Smooth muscle cell (in vitro differentiated cells): ENCODE measurements around the gene HDLBP. TPM values are rescaled to one million over a fixed set of nuclear protein-coding genes. Genes with fewer than 3 reads are reported as not detected.

Source experiments
- DNase-seq: peaks from one replicate; lab custom pipeline; 2025; ENCODE audit not compliant: unreplicated experiment; lab: John Stamatoyannopoulos, UW
- H2AFZ ChIP-seq: fragments of 200-600 bp; sonication (generic); 2 replicates; pipeline ENCODE4 v1.6.0; 2016; ENCODE audit warnings: antibody characterized with exemption, low read depth, mild to moderate bottlenecking
- H3F3A ChIP-seq: fragments of 200-600 bp; sonication (generic); 2 replicates; pipeline ENCODE4 v1.6.0; 2017; ENCODE audit warnings: antibody characterized with exemption, low read depth
- H3K27ac ChIP-seq: fragments of 200-600 bp; sonication (generic); 2 replicates; pipeline ENCODE4 v1.5.1; 2016; ENCODE audit warnings: low read depth, mild to moderate bottlenecking
- H3K27me3 ChIP-seq: fragments of 200-600 bp; sonication (generic); 2 replicates; pipeline ENCODE4 v1.6.1; 2016; ENCODE audit warnings: low read depth, mild to moderate bottlenecking
- H3K36me3 ChIP-seq: fragments of 200-600 bp; sonication (generic); 2 replicates; pipeline ENCODE4 v1.5.1; 2016; ENCODE audit warnings: low read depth
- H3K4me1 ChIP-seq: fragments of 200-600 bp; sonication (generic); 2 replicates; pipeline ENCODE4 v1.5.1; 2016; ENCODE audit warnings: low read depth
- H3K4me2 ChIP-seq: fragments of 200-600 bp; sonication (generic); 2 replicates; pipeline ENCODE4 v1.6.0; 2016; ENCODE audit warnings: mild to moderate bottlenecking
- H3K4me3 ChIP-seq: fragments of 200-600 bp; sonication (generic); 2 replicates; pipeline ENCODE4 v1.5.1; 2016; ENCODE audit warnings: mild to moderate bottlenecking
- H3K79me2 ChIP-seq: fragments of 200-600 bp; sonication (generic); 2 replicates; pipeline ENCODE4 v1.6.0; 2016; ENCODE audit warnings: low read depth, mild to moderate bottlenecking
- H3K9ac ChIP-seq: fragments of 200-600 bp; sonication (generic); 2 replicates; pipeline ENCODE4 v1.6.0; 2016; ENCODE audit warnings: low read depth
- H3K9me3 ChIP-seq: fragments of 200-600 bp; sonication (generic); replicated peaks from 2 replicates; pipeline ENCODE4 v1.5.1; 2016; ENCODE audit warnings: low read depth
- H4K20me1 ChIP-seq: fragments of 200-600 bp; sonication (generic); 2 replicates; pipeline ENCODE4 v1.6.0; 2016; ENCODE audit warnings: low read depth
- CTCF ChIP-seq: fragments of 200-600 bp; sonication (generic); IDR thresholded peaks from 2 replicates; pipeline ENCODE4 v1.5.1; 2017; ENCODE audit warnings: borderline replicate concordance, mild to moderate bottlenecking, antibody characterized with exemption; ENCODE audit not compliant: insufficient read depth, poor library complexity, severe bottlenecking
- WGBS: methylation state at CpG from one replicate; pipeline ENCODE4 v1.1.7; 2016; ENCODE audit warnings: low lambda C conversion rate; 5-methylcytosine and 5-hydroxymethylcytosine counted together
- polyA plus RNA-seq: library from polyadenylated mRNA; unstranded; fragments of >200 nt; fragmentation: Nextera tagmentation; extraction: Ambion mirVana; gene quantifications from 2 replicates; pipeline ENCODE4 v1.2.1, GENCODE V29; 2016
- total RNA-seq: library from RNA; depleted of rRNA; stranded (reverse); fragments of >200 nt; gene quantifications from 2 replicates; pipeline ENCODE4 v1.2.3, GENCODE V29; 2014

HDLBP gene
- total and polyA plus RNA-seq, 2 experiments from 2014 or later, result 504 to 545 TPM

GRCh38 chr2:241203218-241204009 is 112.1 kb downstream of the HDLBP start:
- no peak for TF ChIP-seq CTCF
- H3K4me2 ChIP-seq, result no peak overlapping the region
- 96% methylated on average over 23 of the region's 27 CpGs for WGBS
- no peaks in the 10 kb centered on the region for H3F3A ChIP-seq
- no peak overlapping the region for H3K9ac ChIP-seq
- H3K79me2 ChIP-seq, result no peaks in the 10 kb centered on the region
- H3K9me3 ChIP-seq, result no peaks in the 10 kb centered on the region
- H3K27me3 ChIP-seq, result no peaks in the 10 kb centered on the region
- H3K27ac ChIP-seq, result no peak overlapping the region
- no peaks in the 10 kb centered on the region for H4K20me1 ChIP-seq
- no peak overlapping the region for H2AFZ ChIP-seq
- no peaks in the 10 kb centered on the region for H3K4me1 ChIP-seq
- no peak for DNase-seq
- H3K36me3 ChIP-seq, result no peaks in the 10 kb centered on the region
- H3K4me3 ChIP-seq, result no peak overlapping the region

GRCh38 chr2:241202681-241203080 is 112.8 kb downstream of the HDLBP start:
- DNase-seq, result no peak
- no peaks in the 10 kb centered on the region for H3F3A ChIP-seq
- H3K4me3 ChIP-seq, result no peak overlapping the region
- H4K20me1 ChIP-seq, result no peaks in the 10 kb centered on the region
- no peaks in the 10 kb centered on the region for H3K27me3 ChIP-seq
- no peaks in the 10 kb centered on the region for H3K9me3 ChIP-seq
- 95% methylated on average over 9 of the region's 9 CpGs for WGBS
- no peak overlapping the region for H3K4me2 ChIP-seq
- no peak for TF ChIP-seq CTCF
- no peak overlapping the region for H2AFZ ChIP-seq
- no peaks in the 10 kb centered on the region for H3K4me1 ChIP-seq
- H3K79me2 ChIP-seq, result no peaks in the 10 kb centered on the region
- no peak overlapping the region for H3K27ac ChIP-seq
- no peaks in the 10 kb centered on the region for H3K36me3 ChIP-seq
- no peak overlapping the region for H3K9ac ChIP-seq

- Histone ChIP-seq H3K4me3 (no peak overlapping the region), H3K9ac (no peak overlapping the region), H4K20me1 (no peaks in the 10 kb centered on the region), H3K9me3 (no peaks in the 10 kb centered on the region), H2AFZ (no peak overlapping the region), H3K27ac (no peak overlapping the region), H3K79me2 (no peaks in the 10 kb centered on the region), H3K4me2 (no peak overlapping the region), H3K27me3 (no peaks in the 10 kb centered on the region), H3F3A (no peaks in the 10 kb centered on the region), H3K4me1 (no peaks in the 10 kb centered on the region), H3K36me3 (no peaks in the 10 kb centered on the region)
- DNase-seq, result no peak
- WGBS, result 94% methylated on average over 15 of the region's 15 CpGs
- no peak for TF ChIP-seq CTCF
These were observed 113.2 kb downstream of the HDLBP start for GRCh38 chr2:241202268-241202585.
